Measurements from ENCODE around the gene ZBED3. TPM values are rescaled to one million over a fixed set of nuclear protein-coding genes. Genes with fewer than 3 reads are reported as not detected.

Gene ZBED3
- total RNA-seq, 2 experiments from 2014 or later: 3.6 to 13.2 TPM

DNA sequence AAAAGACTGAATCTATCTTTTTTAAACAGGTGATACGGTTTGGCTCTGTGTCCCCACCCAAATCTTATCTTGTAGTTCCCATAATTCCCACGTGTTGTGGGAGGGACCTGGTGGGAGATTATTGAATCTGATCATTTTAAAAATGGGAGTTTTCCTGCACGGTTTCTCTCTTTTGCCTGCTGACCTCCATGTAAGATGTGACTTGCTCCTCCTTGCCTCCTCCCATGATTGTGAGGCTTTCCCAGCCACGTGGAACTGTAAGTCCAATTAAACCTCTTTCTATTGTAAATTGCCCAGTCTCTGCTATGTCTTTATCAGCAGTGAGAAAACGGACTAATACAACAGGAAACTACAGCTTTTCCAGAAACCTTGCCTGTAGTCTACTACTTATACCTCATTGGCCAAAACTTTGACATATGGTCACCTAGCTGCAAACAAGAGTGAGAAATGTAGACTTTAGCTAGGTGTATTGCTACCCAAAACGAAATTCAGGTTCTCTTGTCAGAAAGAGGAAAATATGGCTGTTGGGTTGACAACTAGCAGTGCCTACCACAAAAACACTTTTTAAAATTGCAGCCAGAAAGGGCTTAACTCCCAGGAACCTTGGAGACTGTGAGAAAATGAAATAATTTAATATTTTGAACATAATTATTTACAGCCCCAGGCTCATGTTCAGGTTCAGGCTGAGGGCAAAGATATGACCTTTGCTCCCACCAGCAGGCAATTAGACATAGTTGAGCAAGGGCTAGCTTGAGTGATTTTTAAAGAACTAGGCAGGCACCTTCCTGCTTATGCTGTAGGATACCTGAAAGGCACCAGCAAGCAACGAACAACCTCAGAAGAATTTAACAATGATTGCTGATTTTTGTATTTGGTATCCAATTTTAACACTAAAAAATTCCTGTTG lies 64.3 kb downstream of the ZBED3 start:
- no peaks in the 10 kb centered on the region for H3K79me2 ChIP-seq (ENCODE audit: insufficient read depth, low read depth, low read length)
- ChIA-PET POLR2A (interaction anchor here (0.6 to 0.7 kb wide), 3 partner anchors 16 to 163 kb away, joined by 3 to 4 read pairs (median 4); no protein-coding TSS in a partner anchor), CTCF (ENCODE audit: unreplicated experiment) (no interaction called here)
- intact Hi-C loops (cut with micrococcal nuclease; ENCODE audit: unreplicated experiment): no loop called here
- no TSS peak for BruUV-seq (replicated peaks)
- no peaks in the 10 kb centered on the region for H4K20me1 ChIP-seq (ENCODE audit: insufficient read depth, low read length)
- TF ChIP-seq, protein P1, sequence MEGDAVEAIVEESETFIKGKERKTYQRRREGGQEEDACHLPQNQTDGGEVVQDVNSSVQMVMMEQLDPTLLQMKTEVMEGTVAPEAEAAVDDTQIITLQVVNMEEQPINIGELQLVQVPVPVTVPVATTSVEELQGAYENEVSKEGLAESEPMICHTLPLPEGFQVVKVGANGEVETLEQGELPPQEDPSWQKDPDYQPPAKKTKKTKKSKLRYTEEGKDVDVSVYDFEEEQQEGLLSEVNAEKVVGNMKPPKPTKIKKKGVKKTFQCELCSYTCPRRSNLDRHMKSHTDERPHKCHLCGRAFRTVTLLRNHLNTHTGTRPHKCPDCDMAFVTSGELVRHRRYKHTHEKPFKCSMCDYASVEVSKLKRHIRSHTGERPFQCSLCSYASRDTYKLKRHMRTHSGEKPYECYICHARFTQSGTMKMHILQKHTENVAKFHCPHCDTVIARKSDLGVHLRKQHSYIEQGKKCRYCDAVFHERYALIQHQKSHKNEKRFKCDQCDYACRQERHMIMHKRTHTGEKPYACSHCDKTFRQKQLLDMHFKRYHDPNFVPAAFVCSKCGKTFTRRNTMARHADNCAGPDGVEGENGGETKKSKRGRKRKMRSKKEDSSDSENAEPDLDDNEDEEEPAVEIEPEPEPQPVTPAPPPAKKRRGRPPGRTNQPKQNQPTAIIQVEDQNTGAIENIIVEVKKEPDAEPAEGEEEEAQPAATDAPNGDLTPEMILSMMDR (conservative IDR thresholded peaks at IDR 0.05; ENCODE audit: low read length): no peak
- TF ChIP-seq EZH2phosphoT487 (IDR thresholded peaks at IDR 0.05; ENCODE audit: borderline replicate concordance, low read depth, low read length): no peak
- H3K36me3 ChIP-seq (ENCODE audit: insufficient read depth, low read length): peaks cover 3% of the 10 kb centered on the region; the same call in 1 of the 2 replicates
- no peak overlapping the region for H2AFZ ChIP-seq (ENCODE audit: low read length)
- no peak for DNase-seq (ENCODE audit: low spot score)
- H3K4me2 ChIP-seq (ENCODE audit: low read length): no peak overlapping the region
- no peaks in the 10 kb centered on the region for H3K4me1 ChIP-seq (ENCODE audit: insufficient read depth, low read length, poor library complexity, severe bottlenecking)
- peaks cover 11% of the 10 kb centered on the region; the same call in 1 of the 2 replicates for H3K9me3 ChIP-seq (ENCODE audit: low read length)
- H3K4me3 ChIP-seq (ENCODE audit: low read depth, low read length, poor library complexity, severe bottlenecking): no peak overlapping the region
- no peaks in the 10 kb centered on the region for H3K9me2 ChIP-seq (ENCODE audit: insufficient read depth, low read length)
- no peak overlapping the region for H3K27ac ChIP-seq (ENCODE audit: low read depth, low read length, poor library complexity, severe bottlenecking)

Small RNAs within 50 kb of the gene (small RNA-seq; reads per million reads assigned to genes)
- gene SNORA47: 82.2 reads per million, percentile 99 among the genes with 10 or more reads in this experiment

Other genes with a start within 250 kb of the ZBED3 start
- gene S100Z, start 237.3 kb downstream of the ZBED3 start, total RNA-seq (2014; rRNA removed; shearing (Covaris generic)): 42.2 and 51.1 TPM in 2 replicates
- gene S100Z, start 237.3 kb downstream of the ZBED3 start, total RNA-seq (2022): 66.6 and 76.6 TPM in 2 replicates
- gene CRHBP, start 134.2 kb downstream of the ZBED3 start, total RNA-seq (2014; rRNA removed; shearing (Covaris generic)): 38.5 and 40.3 TPM in 2 replicates
- gene CRHBP, start 134.2 kb downstream of the ZBED3 start, total RNA-seq (2022): 41.6 and 46.9 TPM in 2 replicates
- gene AGGF1, start 56.9 kb downstream of the ZBED3 start, total RNA-seq (2014; rRNA removed; shearing (Covaris generic)): 18.5 and 19.3 TPM in 2 replicates
- 32.2 and 33.6 TPM in 2 replicates for gene AGGF1, start 56.9 kb downstream of the ZBED3 start, total RNA-seq (2022)
- gene PDE8B, start 123.4 kb upstream of the ZBED3 start, total RNA-seq (2014; rRNA removed; shearing (Covaris generic)): 0.22 TPM in 1 of 2 replicates, not detected in the other
- gene PDE8B, start 123.4 kb upstream of the ZBED3 start, total RNA-seq (2022): 0.21 and 0.50 TPM in 2 replicates